ENCODE results near the gene PHGDH.

PHGDH gene

GRCh38 chr1:119731741-119732430 lies 20.2 kb downstream of the PHGDH start:
- no peak for DNase-seq (ENCODE audit: low spot score)

GRCh38 chr1:119732465-119733168 lies 20.9 kb downstream of the PHGDH start:
- peak; percentile 95 for DNase-seq (ENCODE audit: low spot score)

- DNase-seq (ENCODE audit: low spot score) = no peak
These were observed 22.0 kb downstream of the PHGDH start for GRCh38 chr1:119733754-119734153.

- peak; percentile 76 for DNase-seq (ENCODE audit: low spot score)
These were observed 23.5 kb downstream of the PHGDH start for GRCh38 chr1:119735217-119735616.

GRCh38 chr1:119736649-119737039 lies 24.9 kb downstream of the PHGDH start:
- no peak for DNase-seq (ENCODE audit: low spot score)

- DNase-seq (ENCODE audit: low spot score) = peak; percentile 88
These were observed 25.4 kb downstream of the PHGDH start for GRCh38 chr1:119737040-119737682.

GRCh38 chr1:119738100-119738720 lies 26.5 kb downstream of the PHGDH start:
- DNase-seq (ENCODE audit: low spot score) = peak; percentile 14

- DNase-seq (ENCODE audit: low spot score) = no peak
These were observed 27.4 kb downstream of the PHGDH start for GRCh38 chr1:119739150-119739549.

- DNase-seq (ENCODE audit: low spot score) = no peak
These were observed 28.5 kb downstream of the PHGDH start for GRCh38 chr1:119740261-119740660.

- DNase-seq (ENCODE audit: low spot score) = no peak
These were observed 29.4 kb downstream of the PHGDH start for GRCh38 chr1:119740896-119741780.

GRCh38 chr1:119742202-119742601 lies 30.5 kb downstream of the PHGDH start:
- DNase-seq (ENCODE audit: low spot score) = no peak

GRCh38 chr1:119742677-119743076 lies 30.9 kb downstream of the PHGDH start:
- no peak for DNase-seq (ENCODE audit: low spot score)

GRCh38 chr1:119743308-119743707 lies 31.6 kb downstream of the PHGDH start:
- DNase-seq (ENCODE audit: low spot score) = peak; percentile 24

- peak; percentile 83 for DNase-seq (ENCODE audit: low spot score)
These were observed 32.3 kb downstream of the PHGDH start for GRCh38 chr1:119743776-119744597.

- DNase-seq (ENCODE audit: low spot score) = no peak
These were observed 32.8 kb downstream of the PHGDH start for GRCh38 chr1:119744598-119744942.

GRCh38 chr1:119745034-119745433 lies 33.3 kb downstream of the PHGDH start:
- DNase-seq (ENCODE audit: low spot score) = no peak

- no peak for DNase-seq (ENCODE audit: low spot score)
These were observed 35.7 kb downstream of the PHGDH start for GRCh38 chr1:119747451-119747850.

- no peak for DNase-seq (ENCODE audit: low spot score)
These were observed 36.3 kb downstream of the PHGDH start for GRCh38 chr1:119748040-119748439.

- no peak for DNase-seq (ENCODE audit: low spot score)
These were observed 40.9 kb downstream of the PHGDH start for GRCh38 chr1:119752592-119752991.

- no peak for DNase-seq (ENCODE audit: low spot score)
These were observed 46.9 kb downstream of the PHGDH start for GRCh38 chr1:119758584-119758983.

- no peak for DNase-seq (ENCODE audit: low spot score)
These were observed 50.7 kb downstream of the PHGDH start for GRCh38 chr1:119762409-119762808.

All from globus pallidus (tissue), 1 donor.